ENCODE data around the gene ZFAND5.

GRCh38 chr9:72400866-72401265 lies 35.9 kb upstream of the ZFAND5 start:
- TF ChIP-seq CTCF (IDR thresholded peaks at IDR 0.05 in 4 of 5, conservative IDR thresholded peaks at IDR 0.05 in 1 of 5) (no peak), POLR2A (IDR thresholded peaks at IDR 0.05) (no peak)

Measured in gastrocnemius medialis (tissue), 4 donors.